HTR-8/SVneo (cell line): ENCODE results near the gene PUSL1.

Source experiments
- DNase-seq: peaks from one replicate; pipeline ENCODE4 v3.0.0; 2011; ENCODE audit warnings: low spot score, mixed read lengths; ENCODE audit not compliant: insufficient read length
- FAIRE-seq: peaks from 2 replicates; lab custom pipeline; 2011; peaks lifted over from hg19 to GRCh38; lab: Jason Lieb, UNC

The PUSL1 gene

DNA sequence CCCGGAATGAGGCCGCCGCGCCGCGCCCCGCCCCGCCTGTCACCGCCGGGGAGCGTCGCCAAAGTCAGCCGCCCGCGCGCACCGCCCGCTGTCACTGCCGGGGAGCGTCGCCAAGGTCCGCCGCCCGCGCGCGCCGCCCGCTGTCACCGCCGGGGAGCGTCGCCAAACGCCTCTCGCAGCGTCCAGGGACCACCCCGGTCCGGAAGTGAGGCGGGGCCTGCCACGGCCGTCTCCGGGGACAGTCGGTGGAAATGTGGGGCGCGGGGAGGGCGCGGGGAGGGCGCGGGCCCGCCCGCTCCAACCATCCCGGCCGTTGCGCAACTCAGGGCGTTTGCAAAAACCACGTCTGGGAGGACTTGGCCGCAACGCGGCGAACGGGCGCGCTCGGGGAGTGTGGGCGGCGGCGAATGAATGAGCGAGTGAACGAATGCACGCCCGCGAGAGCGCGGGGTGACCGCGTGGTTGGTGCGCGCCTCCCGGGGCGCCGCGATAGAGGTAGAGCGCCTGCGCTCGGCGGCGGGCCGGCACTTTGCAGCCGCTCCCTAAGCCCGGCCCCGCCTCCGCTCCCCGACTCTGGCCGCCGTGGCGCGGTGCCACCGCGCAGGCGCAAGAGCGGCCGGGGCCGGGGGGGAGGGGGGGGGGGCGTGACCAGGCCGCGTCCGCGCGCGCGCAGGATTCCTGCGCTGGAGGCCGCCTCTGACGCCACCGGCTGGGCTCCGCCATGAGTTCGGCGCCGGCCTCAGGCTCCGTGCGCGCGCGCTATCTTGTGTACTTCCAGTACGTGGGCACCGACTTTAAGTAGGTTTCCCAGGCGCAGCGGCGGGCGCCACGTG is at the start of gene PUSL1, which contains the start of gene ACAP3:
Gene PUSL1, plus strand, starts transcription at position 675 of the 833 bp plus-strand sequence. Its CDS starts 47 bp downstream, at position 722.
Gene ACAP3, minus strand, starts transcription at position 8 of the 833 bp plus-strand sequence. CDS start 115 bp downstream, outside the sequence.
- FAIRE-seq: peak; percentile 92
- peak; percentile 91 for DNase-seq

- FAIRE-seq: peak; percentile 98
- no peak for DNase-seq
Observed at GRCh38 chr1:1259119-1259488, 49.3 kb upstream of the PUSL1 start.

- DNase-seq: no peak
- no peak for FAIRE-seq
Observed at GRCh38 chr1:1259540-1259939, 48.9 kb upstream of the PUSL1 start.

GRCh38 chr1:1259951-1260600 is 48.3 kb upstream of the PUSL1 start:
- DNase-seq (no peak), FAIRE-seq (no peak)

DNA sequence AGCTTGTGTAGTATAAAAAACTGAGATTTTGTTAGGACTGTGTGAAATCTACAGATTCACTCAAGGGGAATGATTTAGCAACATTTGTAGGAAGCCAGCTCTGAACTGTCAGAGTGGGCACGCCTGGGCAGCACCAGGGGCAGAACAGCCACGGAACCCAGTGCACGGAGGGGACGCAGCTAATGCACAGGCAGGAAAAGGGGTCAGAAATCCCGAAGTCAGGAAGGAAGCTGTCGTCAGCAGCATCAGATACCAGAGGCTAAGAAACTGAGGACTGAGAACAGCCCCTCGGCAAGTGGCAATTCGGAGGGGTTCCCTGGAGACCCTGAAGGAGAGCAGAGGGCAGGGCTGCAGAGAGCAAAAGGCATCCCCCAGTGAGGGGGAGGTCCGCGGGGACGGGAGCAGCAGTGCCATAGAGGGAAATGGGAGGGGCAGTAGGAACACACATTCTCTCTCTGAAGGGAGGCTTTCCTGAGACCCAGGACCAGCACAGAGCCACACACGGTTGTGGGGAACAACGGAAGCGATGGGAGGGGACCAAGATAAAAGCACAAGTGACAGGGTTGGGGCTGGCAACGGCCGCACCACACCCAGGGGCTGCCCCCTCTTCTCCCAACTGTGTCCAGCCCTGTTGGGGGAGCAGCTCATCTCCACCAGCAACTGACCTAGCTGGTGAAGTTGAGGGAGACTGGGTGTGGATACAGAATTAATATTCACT is 47.4 kb upstream of the PUSL1 start:
- FAIRE-seq (no peak), DNase-seq (no peak)

DNA sequence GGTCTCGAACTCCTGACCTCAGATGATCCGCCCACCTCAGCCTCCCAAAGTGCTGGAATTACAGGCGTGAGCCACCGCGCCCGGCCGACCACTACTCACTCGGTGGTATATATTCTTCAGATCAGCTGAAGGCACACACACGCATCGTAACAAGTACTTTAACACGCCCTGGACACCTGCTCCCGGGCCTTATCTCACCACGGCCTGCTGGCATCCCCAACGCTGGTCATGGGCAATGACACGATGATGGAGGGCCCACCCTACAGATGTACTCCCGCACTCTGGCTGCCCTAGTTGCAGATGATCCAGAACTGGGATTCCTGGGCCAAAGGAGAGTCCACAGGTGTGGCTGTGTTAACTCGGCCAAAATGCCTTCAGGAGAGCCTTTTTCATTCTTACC is 46.3 kb upstream of the PUSL1 start:
- DNase-seq (no peak), FAIRE-seq (no peak)

DNA sequence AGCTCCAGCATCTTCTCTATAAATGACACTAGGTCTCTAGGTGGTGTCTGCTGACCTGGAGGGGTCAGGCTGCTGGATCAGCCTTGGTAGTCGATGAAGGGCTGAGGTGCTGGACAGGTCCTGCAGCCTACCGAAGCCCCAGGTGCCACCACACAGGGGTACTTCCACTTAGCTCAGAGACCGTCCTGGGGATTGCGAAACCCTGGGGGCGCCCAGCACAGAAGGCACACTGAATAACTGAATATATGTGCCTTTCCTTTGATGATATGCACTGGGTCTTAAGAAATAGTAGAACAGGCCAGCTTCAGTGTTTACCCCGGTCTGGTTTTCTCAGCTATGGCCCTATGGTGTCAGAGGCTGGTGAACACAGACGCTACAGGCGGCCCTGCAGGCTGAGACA is 45.6 kb upstream of the PUSL1 start:
- FAIRE-seq: no peak

GRCh38 chr1:1264026-1264425 is 44.4 kb upstream of the PUSL1 start:
- no peak for FAIRE-seq
- DNase-seq: no peak

More for the DNA sequence above, 45.6 kb upstream of the PUSL1 start:
- no peak for DNase-seq

DNA sequence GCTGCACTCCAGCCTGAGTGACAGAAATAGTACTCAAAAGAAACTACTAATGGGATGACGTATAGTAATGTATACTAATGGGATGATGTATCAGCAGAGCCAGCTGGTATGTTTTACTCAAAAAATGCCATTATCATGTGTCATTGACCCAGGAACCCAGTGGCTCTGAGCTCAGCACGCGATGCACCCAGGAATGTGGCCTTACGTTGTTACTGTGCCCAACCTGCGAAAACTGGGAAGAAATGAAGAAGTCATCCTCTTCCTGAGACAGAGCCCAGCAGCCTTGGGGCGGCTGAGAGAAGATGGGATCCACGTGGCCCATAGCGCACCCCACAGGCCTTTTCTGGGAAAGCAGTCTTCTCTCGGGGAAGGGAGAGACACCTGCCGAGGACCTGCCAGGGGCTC is 43.5 kb upstream of the PUSL1 start:
- DNase-seq (peak; percentile 89), FAIRE-seq (peak; percentile 98)

DNA sequence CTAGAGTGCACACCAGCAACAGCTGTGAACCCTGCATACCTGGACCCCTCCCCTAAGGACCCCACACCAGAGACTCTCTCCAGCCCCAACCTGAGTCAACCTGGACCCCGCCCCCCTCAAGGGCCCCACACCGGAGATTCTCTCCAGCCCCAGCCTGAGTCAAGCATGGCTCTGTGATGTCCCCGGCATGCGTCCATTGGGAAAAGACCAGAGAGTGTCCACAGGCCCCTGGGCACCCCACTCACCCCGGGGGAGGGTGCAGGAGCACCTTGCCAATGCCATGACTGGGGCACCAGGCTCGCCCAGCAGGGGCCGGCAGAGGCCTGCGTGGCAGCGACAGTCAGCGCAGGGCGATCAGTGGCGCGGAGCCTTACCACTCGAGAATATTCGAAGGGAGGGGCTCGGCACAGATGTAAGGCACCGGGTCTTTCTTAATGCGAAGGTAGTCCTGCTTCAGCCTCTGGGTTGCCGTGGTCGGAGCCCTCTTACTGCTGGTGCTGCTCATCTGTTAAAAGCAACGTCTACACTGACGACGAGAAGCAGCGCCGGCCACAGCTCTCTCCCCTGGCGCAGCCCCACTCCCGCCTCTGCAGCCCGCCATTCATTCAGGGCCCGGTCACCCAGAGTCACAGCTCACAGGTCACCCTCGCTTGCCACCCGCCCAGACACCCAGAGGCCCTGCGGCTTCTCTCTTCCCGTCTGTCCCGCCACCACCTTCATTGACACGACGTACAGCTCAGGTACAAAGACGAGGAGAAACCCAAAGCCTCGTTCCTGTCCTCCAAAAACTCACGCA is 40.7 kb upstream of the PUSL1 start:
- DNase-seq (no peak), FAIRE-seq (no peak)

- DNase-seq (no peak), FAIRE-seq (no peak)
Observed at GRCh38 chr1:1268284-1268682, 40.1 kb upstream of the PUSL1 start.

DNA sequence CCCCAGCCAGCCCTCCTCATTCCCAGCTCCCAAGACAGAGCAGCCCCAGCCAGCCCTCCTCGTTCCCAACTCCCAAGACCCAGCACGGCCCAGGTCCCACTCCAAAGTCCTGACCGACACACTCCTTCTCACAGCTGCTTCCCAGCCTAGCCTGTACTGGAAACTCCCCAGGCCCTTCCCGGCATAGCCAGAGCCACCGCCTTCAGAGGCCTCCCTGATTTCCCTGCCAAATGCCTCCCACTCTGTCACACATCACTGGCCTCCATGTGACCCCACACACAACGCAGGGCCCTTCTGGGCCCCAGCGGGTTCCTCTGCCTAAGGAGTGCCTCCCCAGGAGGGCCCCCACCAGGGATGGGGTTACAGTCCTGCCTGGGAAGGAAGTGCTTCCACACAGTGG is 37.6 kb upstream of the PUSL1 start:
- no peak for FAIRE-seq
- no peak for DNase-seq

DNA sequence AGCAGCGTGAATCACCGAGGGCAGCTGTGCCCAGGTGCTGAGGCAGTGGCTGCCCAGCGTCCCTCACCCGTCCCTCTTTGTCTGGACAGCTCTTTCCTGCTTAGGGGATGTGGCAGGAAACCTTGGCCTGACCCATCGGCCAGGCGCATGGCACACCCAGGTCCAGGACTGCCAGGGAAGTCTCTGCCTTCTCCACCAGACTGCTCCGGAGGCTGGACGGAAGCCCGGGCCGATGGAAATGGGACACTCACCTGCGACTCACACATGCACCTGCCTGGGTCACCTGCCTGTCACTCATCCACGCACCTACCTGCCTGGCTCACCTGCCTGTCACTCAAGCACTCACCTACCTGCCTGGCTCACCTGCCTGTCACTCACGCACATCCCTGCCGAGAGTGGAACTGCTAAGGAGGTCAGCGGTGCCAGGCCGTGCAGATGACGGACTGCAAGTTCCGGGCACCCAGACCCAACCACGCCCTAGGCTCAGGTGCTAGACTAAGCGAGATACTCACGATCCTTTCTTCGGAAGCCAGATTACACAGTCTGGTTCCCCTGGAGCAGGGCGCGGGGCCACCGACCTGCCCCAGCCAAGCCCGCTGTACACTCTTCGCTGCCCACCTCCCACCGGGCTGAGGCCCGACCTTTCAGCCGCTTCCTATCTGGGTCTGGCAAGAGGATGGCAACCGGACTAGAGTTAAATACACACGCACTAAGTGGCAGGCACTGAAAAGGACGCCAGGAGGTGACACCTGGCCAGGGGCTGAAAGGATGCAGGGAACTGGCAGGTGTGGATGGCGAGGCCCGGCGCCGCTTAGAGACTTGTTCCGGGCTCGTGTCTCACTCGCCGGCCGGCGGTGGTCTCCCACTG is 35.8 kb upstream of the PUSL1 start:
- peak; percentile 52 for FAIRE-seq
- DNase-seq: no peak

- FAIRE-seq: no peak
- DNase-seq: no peak
Observed at GRCh38 chr1:1273209-1273511, 35.2 kb upstream of the PUSL1 start.

DNA sequence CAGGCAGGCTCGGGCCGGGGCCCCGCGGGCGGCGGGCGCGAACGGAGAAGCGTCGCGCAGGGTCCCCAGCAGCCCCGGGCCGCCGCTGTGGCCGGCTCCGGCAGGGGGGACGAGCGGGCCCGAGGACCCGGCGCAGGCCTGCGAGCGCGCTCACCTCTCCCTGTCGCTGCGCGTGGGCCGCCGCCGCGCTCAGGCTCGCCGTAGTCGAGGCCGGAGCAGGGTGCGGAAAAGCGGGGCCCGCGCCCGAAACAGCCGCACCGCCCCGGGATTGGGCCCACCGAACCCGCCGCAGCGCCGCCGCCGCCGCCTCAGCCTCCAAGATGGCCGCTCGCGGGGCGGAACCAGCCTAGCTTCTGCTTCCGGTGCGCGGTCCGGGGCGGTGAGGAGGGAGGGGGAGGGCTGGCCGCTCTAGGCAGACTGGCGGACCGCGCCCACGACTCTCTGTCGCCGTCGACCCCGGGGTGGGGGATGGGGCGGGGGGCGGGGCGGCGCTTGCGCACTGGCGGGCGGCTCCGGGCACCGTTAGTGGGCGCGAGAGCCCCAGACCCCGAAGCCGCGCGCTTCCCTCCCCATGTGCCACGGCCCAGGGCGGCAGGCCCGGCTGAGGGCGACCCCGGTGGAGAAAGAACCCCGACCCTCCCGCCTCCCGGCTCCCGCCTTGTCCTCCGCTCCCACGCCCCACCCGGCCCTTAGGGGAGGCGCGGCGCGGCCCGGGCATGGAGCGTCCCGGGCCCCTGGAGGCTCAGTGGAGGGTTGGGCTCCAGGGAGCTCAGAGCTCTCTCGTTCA is 34.7 kb upstream of the PUSL1 start, which contains the start of gene UBE2J2:
Gene UBE2J2, minus strand, starts transcription at position 343 of the 787 bp plus-strand sequence. CDS start 5,862 bp downstream, outside the sequence.
- FAIRE-seq (peak; percentile 84), DNase-seq (peak; percentile 92)

GRCh38 chr1:1274299-1274930 is 34.0 kb upstream of the PUSL1 start:
- peak; percentile 55 for FAIRE-seq

GRCh38 chr1:1274931-1275431 is 33.4 kb upstream of the PUSL1 start:
- no peak for FAIRE-seq

More at GRCh38 chr1:1274299-1274930, 34.0 kb upstream of the PUSL1 start:
- DNase-seq: no peak

DNA sequence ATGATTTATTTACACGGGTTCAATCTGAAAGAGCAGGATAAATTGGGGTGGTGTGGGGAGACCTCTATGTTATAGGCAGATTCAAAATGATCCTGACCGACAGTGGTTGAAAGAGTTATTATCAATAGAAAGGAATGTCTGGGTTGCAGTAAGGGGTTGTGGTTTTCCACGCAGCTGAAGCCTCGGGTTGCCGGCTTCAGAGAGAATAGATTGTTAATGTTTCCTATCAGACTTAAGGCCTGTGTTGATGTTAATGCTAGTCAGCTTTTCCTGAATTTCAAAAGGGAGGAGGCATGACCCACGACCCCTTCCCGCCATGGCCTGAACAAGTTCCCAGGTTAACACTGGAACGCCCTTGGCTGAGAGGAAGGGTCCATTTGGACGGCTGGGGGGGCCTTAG is 32.6 kb upstream of the PUSL1 start:
- no peak for DNase-seq

More at GRCh38 chr1:1274931-1275431, 33.4 kb upstream of the PUSL1 start:
- no peak for DNase-seq

More for the DNA sequence above, 32.6 kb upstream of the PUSL1 start:
- FAIRE-seq: no peak
